Measurements from ENCODE around the gene PADI4.

DNA sequence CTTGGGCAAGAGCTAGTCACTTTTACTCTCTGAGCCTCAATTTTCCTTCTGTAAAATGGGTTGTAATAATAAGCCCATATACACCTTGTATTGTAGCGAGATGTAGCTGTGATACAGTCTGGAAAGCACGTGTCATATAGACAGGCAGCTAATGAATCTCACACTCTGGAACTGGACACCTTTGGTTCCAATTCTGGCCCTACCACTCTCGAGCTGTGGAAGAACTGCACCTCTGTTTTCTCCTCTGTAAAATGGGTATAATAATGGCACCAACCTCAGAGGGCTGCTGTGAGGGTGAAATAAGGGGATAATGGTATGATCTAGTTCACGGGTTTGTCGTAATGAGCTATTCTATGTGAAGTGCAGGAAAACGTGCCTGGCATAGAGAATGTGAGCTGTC lies 668 bp upstream of the PADI4 start:
- TF ChIP-seq ARNTL (CRISPR knock-in tag; IDR thresholded peaks at IDR 0.05; ENCODE audit: borderline replicate concordance, low read depth) (no peak), ZNF8 (CRISPR knock-in tag; IDR thresholded peaks at IDR 0.05) (no peak), PATZ1 (CRISPR knock-in tag; IDR thresholded peaks at IDR 0.05; ENCODE audit: borderline replicate concordance) (no peak), ZFP3 (CRISPR knock-in tag; IDR thresholded peaks at IDR 0.05) (no peak), GLIS3 (CRISPR knock-in tag; IDR thresholded peaks at IDR 0.05) (no peak), POU6F1 (CRISPR knock-in tag; IDR thresholded peaks at IDR 0.05; ENCODE audit: borderline replicate concordance, low read depth) (no peak), CREB5 (CRISPR knock-in tag; IDR thresholded peaks at IDR 0.05; ENCODE audit: low read depth) (no peak), ZFP30 (CRISPR knock-in tag; IDR thresholded peaks at IDR 0.05) (no peak)

Data from SK-N-SH treated with all-trans-retinoic acid at 6 μM for 48 hours (cell line).